Stimulated activated CD8-positive, alpha-beta memory T cell treated with anti-CD3 and anti-CD28 coated beads, Interleukin-2, amount 100 ng/mL, for 1 hour (primary cell): ENCODE results near the gene MED14.

Experiments
- DNase-seq, 2 donors: peaks; one replicate each; pipeline ENCODE4 v3.0.0-alpha.2; 2020; ENCODE audit warnings: low read depth in 2 of 2

Gene MED14

GRCh38 chrX:40612511-40612910 is 122.8 kb downstream of the MED14 start:
- DNase-seq = no peak

- no peak for DNase-seq
These were observed 128.0 kb downstream of the MED14 start for GRCh38 chrX:40607381-40607780.

DNA sequence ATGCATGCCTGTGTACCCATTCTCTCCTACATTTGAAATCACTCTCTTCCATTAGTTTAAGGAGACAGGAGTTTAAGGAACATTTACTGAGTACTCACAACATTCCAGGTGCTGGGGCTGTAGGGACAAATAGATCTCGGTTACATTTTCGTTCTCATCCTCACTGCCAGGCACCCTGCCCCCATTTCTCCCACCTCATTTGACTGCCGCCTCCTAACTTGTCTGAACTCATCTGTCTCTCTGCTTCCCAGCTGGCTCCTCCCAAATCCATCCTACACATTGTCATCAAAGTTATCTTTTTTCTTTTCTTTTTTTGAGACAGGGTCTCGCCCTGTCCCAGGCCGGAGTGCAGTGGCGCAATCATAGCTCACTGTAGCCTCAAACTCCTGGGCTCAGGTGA is 131.9 kb downstream of the MED14 start:
- DNase-seq = no peak
